ENCODE data around the gene RGS3.

Gene RGS3

GRCh38 chr9:113563826-113564497 is 100.4 kb downstream of the RGS3 start:
- DNase-seq (ENCODE audit: low spot score): no peak
- TF ChIP-seq CTCF (IDR thresholded peaks at IDR 0.05; ENCODE audit: borderline replicate concordance, control extremely low read depth, extremely low read depth, insufficient read depth, missing control alignments): no peak
- in situ Hi-C loops (cut with MboI; ENCODE audit: low sequenced_read_pairs, unreplicated experiment): no loop called here

- DNase-seq (ENCODE audit: low spot score): no peak
- in situ Hi-C loops (cut with MboI; ENCODE audit: low sequenced_read_pairs, unreplicated experiment): no loop called here
- no peak for TF ChIP-seq CTCF (IDR thresholded peaks at IDR 0.05; ENCODE audit: borderline replicate concordance, control extremely low read depth, extremely low read depth, insufficient read depth, missing control alignments)
Measured at GRCh38 chr9:113564498-113565237, 101.1 kb downstream of the RGS3 start.

- no peak for DNase-seq (ENCODE audit: low spot score)
- TF ChIP-seq CTCF (IDR thresholded peaks at IDR 0.05; ENCODE audit: borderline replicate concordance, control extremely low read depth, extremely low read depth, insufficient read depth, missing control alignments): no peak
- in situ Hi-C loops (cut with MboI; ENCODE audit: low sequenced_read_pairs, unreplicated experiment): no loop called here
Measured at GRCh38 chr9:113566016-113566711, 102.6 kb downstream of the RGS3 start.

- DNase-seq (ENCODE audit: low spot score): no peak
- TF ChIP-seq CTCF (IDR thresholded peaks at IDR 0.05; ENCODE audit: borderline replicate concordance, control extremely low read depth, extremely low read depth, insufficient read depth, missing control alignments): no peak
- in situ Hi-C loops (cut with MboI; ENCODE audit: low sequenced_read_pairs, unreplicated experiment): no loop called here
Measured at GRCh38 chr9:113566712-113567071, 103.2 kb downstream of the RGS3 start.

GRCh38 chr9:113567361-113568080 is 104.0 kb downstream of the RGS3 start:
- TF ChIP-seq CTCF (IDR thresholded peaks at IDR 0.05; ENCODE audit: borderline replicate concordance, control extremely low read depth, extremely low read depth, insufficient read depth, missing control alignments): no peak
- DNase-seq (ENCODE audit: low spot score): no peak
- in situ Hi-C loops (cut with MboI; ENCODE audit: low sequenced_read_pairs, unreplicated experiment): no loop called here

GRCh38 chr9:113568081-113568435 is 104.5 kb downstream of the RGS3 start:
- TF ChIP-seq CTCF (IDR thresholded peaks at IDR 0.05; ENCODE audit: borderline replicate concordance, control extremely low read depth, extremely low read depth, insufficient read depth, missing control alignments): no peak
- in situ Hi-C loops (cut with MboI; ENCODE audit: low sequenced_read_pairs, unreplicated experiment): no loop called here
- no peak for DNase-seq (ENCODE audit: low spot score)

All from GM13976 (cell line).